CD4-positive, alpha-beta T cell treated with Interleukin-4 for 4 hours (primary cell): ENCODE data around the gene OXSM.

Experiments
- DNase-seq: peaks from one replicate; pipeline ENCODE4 v3.0.0-alpha.2; 2020

Gene OXSM

DNA sequence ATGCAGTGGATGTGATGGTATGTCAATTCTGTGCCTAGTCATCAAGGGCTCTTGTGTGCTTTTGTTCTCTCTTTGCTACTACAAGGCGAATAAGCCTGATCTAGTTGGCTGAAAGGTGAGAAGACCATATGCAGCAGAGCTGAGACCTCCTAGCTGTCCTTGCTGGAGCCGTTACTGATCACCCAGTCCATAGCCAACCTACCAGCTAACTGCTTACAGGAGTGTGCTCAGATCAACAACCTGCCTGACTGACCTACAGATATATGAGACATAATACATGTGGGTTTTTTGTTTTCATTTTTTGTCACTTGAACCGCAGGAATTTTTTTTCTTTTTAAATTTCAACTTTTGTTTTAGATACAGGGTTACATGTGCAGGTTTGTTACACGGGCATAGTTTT, 22.8 kb downstream of the OXSM start:
- no peak for DNase-seq

GRCh38 chr3:25817107-25817506, 27.2 kb downstream of the OXSM start:
- DNase-seq, result no peak

DNA sequence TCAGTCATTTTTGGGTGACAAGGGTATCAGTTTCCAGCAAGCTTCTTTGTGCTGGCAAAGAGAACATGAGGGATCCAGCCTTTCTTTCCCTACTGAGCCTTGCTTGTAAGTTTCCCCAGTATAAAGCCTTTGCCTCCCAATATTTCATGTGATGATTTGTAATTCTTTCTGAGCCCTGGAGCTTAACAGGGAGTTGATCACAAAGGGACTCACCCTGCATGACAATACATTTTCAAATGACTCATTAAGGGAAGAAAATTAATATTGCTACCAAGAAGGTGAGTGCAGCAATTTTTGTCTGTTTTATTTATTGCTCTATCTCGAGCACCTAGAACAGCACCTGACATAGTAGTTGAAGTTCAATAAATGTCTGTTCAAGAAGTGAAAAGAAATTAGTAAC, 27.7 kb downstream of the OXSM start:
- no peak for DNase-seq

- DNase-seq, result no peak
Observed at GRCh38 chr3:25818335-25818734, 28.4 kb downstream of the OXSM start.

DNA sequence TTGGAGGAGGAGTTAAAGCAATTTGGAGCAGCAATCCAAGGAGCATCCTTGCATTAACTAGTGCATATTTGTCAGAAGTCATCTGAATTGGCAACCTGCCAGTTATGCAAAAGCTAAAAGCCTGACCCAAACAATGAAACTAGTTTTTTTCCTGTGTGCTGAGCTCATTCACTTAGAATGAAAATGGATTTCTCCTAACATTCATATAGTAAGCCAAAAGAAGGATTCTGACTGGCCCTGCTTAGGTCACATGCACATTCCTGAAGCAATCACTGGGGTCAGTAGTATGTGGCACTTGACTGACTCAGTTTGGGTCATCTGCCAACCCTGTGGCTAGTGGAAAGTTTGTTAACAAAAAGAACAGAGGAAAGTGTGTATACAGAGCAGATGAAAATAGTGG, 30.5 kb downstream of the OXSM start:
- no peak for DNase-seq

DNA sequence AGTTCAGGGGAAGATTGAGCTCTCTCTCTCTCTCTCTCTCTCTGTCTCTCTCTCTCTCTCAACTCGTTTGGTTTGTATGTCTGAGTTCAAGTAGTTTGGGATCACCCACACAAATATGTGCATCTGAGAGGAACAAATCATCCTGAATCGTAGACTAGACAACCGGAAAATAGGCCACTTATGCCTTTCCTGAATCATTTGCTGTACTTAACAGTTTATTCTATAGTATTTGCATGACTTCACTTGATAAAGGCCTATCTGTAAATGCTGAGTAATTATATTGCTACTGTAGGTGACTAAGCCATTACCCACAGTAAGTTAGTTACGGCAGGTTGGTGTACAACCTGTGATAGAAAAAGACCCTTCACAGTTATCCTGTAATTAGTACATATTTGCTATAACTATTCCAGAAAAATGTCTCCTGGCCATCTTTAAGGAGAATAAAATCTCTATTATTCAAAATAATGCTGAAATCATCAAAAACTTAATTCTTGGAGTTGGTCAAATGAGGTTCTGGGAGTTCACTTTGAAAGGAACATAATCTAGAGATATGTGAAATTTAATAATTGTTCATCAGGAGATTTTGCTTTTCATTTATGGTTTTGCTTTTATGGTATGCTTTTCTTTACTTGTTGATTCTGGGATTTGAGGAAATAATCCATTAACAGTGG, 31.1 kb downstream of the OXSM start:
- DNase-seq, result no peak

DNA sequence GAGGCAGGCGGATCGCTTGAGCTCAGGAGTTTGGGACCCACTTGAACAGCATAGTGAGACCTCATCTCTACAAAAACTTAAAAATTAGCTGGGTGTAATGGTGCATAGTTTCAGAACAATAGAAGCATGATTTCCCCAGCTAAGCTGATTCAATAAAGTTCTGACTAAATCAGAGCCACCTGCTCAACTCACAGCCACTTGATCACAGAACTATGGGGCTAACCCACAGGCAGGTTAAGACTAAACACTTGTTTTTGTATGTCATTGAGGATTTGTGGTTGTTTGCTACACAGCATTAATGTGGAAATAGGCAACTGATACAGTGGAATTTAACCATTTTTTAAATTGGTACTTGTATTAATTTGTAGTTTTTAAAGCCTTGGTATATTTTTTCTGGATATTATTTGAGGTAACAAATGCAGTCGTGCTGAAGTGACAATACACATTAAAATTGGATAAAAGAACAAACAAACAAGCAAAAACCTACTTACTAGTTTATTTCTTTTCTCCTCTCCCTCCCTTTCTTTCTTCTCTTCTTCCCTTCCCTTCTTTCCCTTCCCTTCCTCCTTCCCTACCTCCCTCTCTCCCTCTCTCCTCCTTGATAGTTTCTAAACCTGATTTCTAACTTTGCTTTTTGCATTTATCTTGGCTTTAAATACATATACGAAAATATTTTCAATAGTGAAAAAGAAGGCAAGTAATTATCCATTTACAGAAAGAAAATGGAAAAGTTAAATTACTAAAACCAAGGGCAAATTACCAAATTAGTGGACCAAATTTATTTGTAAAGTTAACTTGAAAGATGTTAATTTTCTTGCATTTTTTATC, 32.1 kb downstream of the OXSM start:
- DNase-seq, result no peak

GRCh38 chr3:25823314-25823713, 33.4 kb downstream of the OXSM start:
- no peak for DNase-seq

GRCh38 chr3:25826510-25826909, 36.6 kb downstream of the OXSM start:
- DNase-seq, result no peak

- no peak for DNase-seq
Observed at GRCh38 chr3:25830373-25831280, 40.7 kb downstream of the OXSM start.

GRCh38 chr3:25831578-25831977, 41.7 kb downstream of the OXSM start:
- DNase-seq, result no peak

DNA sequence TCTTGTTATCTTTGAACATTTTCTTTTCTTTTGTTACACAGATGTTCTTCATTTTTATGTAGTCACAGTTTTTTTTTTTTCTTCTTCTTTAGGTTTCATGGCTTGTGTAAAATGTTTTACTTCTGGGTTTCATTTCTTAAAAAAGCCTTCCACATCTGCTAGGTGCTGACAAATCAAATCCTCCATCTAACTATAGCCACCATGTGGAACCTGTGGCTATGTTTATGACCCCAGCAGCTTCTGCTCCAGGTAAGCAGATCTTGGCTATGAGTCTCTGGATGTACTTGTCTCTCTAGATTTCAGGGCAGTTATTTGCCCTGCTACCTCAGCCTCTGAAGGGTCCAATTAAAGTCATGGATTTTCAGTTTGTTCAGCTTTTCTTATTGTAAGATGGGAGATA, 44.5 kb downstream of the OXSM start:
- no peak for DNase-seq

GRCh38 chr3:25836579-25836978, 46.7 kb downstream of the OXSM start:
- no peak for DNase-seq

DNA sequence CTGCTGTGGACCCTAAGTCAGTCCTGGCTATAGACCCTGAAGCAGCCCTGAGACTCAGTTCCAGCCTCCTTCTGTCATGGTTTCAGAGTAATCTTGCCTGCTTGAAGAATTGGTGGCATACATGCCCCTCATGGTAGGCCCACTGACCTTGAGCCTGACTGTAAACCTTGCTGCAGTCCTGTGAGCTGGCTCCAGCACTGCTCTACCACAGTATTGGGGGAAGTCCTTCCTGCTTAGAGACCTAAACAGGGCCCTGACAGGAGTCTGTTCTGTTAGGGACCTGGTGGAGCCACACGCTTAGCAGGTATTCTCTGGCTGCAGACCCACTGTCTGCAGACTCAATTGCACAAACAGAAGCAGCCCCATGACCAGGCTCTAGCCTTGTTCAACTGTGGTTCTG, 47.1 kb downstream of the OXSM start:
- DNase-seq, result no peak

DNA sequence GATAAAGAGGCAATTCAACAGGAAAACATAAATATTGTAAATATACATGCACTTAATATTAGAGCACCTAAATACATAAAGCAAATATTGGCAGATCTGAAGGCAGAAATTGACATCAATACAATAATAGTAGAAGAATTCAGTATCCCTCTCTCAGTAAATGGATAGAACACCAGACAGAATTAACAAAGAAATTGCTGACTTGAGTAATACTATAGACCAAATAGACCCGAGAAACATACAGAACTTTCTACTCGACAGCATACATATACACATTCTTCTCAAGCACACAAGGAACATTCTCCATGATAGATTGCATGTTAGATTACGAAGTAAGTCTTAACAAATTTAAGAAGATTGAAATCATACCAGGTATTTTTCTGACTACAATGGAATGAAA, 50.2 kb downstream of the OXSM start:
- no peak for DNase-seq

GRCh38 chr3:25843332-25843731, 53.4 kb downstream of the OXSM start:
- no peak for DNase-seq
